HepG2 (cell line): ENCODE measurements around the gene ZNF626. TPM values are rescaled to one million over a fixed set of nuclear protein-coding genes. Genes with fewer than 3 reads are reported as not detected.

Experiments used
- ATAC-seq: fragments of 200-7000 bp; cut with Tn5 transposase; 3 replicates; pipeline ENCODE4 v1.9.1; 2020; ENCODE audit warnings: mild to moderate bottlenecking, moderate library complexity
- BruUV-seq: library from RNA; stranded (reverse); fragments of 400-500 nt; replicated peaks from 2 replicates; lab custom pipeline; 2021; lab: Mats Ljungman, UMichigan
- CTCF ChIA-PET: fragments of 300-600 bp; formaldehyde crosslinking; extraction: SDS; loops from one replicate; lab custom pipeline; 2021; ENCODE audit warnings: low total read pairs, inconsistent platforms, low intra/inter-chr PET ratio; lab: Yijun Ruan, JAX
- POLR2A ChIA-PET: fragments of 350-600 bp; sonication (Branson Sonifier 250); formaldehyde crosslinking; loops from one replicate; lab custom pipeline; 2020; ENCODE audit warnings: antibody characterized with exemption, inconsistent platforms; lab: Yijun Ruan, JAX
- DNase-seq: peaks from one replicate; pipeline ENCODE4 v3.0.0-alpha.2; 2015; ENCODE audit warnings: low spot score
- FAIRE-seq: peaks from 3 replicates; lab custom pipeline; 2011; peaks lifted over from hg19 to GRCh38; lab: Jason Lieb, UNC
- H2AFZ ChIP-seq: one replicate; pipeline ENCODE4 v1.6.1; 2011; ENCODE audit warnings: low read length, inconsistent platforms
- H3K27ac ChIP-seq: fragments of 300-600 bp; 3 replicates; pipeline ENCODE4 v1.8.0; 2011; ENCODE audit warnings: mixed run types, mild to moderate bottlenecking, mixed read lengths, low read length, inconsistent platforms; ENCODE audit not compliant: insufficient read depth; ENCODE audit errors: extremely low read length
- H3K27me3 ChIP-seq, 2 experiments: fragments of 200-600 bp in 1 of 2; 2 replicates in 1 of 2; 3 replicates in 1 of 2; pipeline versions ENCODE4 v1.6.0 to v1.8.0; 2011; ENCODE audit warnings: low read length in 2 of 2, mild to moderate bottlenecking in 2 of 2, moderate library complexity in 2 of 2, inconsistent platforms in 1 of 2; ENCODE audit not compliant: insufficient read depth in 2 of 2, control insufficient read depth in 1 of 2
- H3K36me3 ChIP-seq, 2 experiments: fragments of 200-600 bp in 1 of 2; replicated peaks in 1 of 2; 2 replicates in 1 of 2; 3 replicates in 1 of 2; pipeline versions ENCODE4 v1.5.1 to v1.8.0; 2011; ENCODE audit warnings: low read length in 2 of 2, inconsistent platforms in 1 of 2; ENCODE audit not compliant: insufficient read depth in 2 of 2, control insufficient read depth in 1 of 2
- H3K4me1 ChIP-seq: 2 replicates; pipeline ENCODE4 v1.5.1; 2012; ENCODE audit warnings: low read length, inconsistent platforms; ENCODE audit not compliant: insufficient read depth
- H3K4me2 ChIP-seq: 2 replicates; pipeline ENCODE4 v1.6.0; 2011; ENCODE audit warnings: low read depth, low read length, inconsistent platforms
- H3K4me3 ChIP-seq, 3 experiments: fragments of 200-600 bp in 1 of 3; sonication (generic), shearing (Covaris generic) in 1 of 3; replicated peaks in 1 of 3; 2 replicates each; pipeline ENCODE4 v1.5.1; 2011 to 2016; ENCODE audit warnings: low read length in 3 of 3, inconsistent platforms in 2 of 3, low read depth in 2 of 3, mild to moderate bottlenecking in 2 of 3, control low read depth in 1 of 3, mixed read lengths in 1 of 3; ENCODE audit not compliant: insufficient read depth in 1 of 3
- H3K79me2 ChIP-seq: one replicate; pipeline ENCODE4 v1.6.1; 2011; ENCODE audit warnings: low read length, inconsistent platforms; ENCODE audit not compliant: insufficient read depth
- H3K9ac ChIP-seq: 2 replicates; pipeline ENCODE4 v1.6.0; 2011; ENCODE audit warnings: mild to moderate bottlenecking, low read depth, low read length, inconsistent platforms; ENCODE audit not compliant: insufficient read depth
- H3K9me3 ChIP-seq: 2 replicates; pipeline ENCODE4 v1.5.1; 2012; ENCODE audit warnings: mild to moderate bottlenecking, low read length
- H4K20me1 ChIP-seq: 2 replicates; pipeline ENCODE4 v1.6.0; 2011; ENCODE audit warnings: inconsistent platforms, mild to moderate bottlenecking, low read length, moderate library complexity; ENCODE audit not compliant: insufficient read depth
- ELF3 ChIP-seq: IDR thresholded peaks from 2 replicates; pipeline ENCODE4 v1.6.1; 2016; ENCODE audit warnings: missing genetic modification reagents, missing compliant biosample characterization
- GMEB1 ChIP-seq: sonication (generic); formaldehyde crosslinking; IDR thresholded peaks from 2 replicates; pipeline ENCODE4 v1.5.1; 2020; ENCODE audit warnings: missing genetic modification reagents, mild to moderate bottlenecking, borderline replicate concordance
- JUND ChIP-seq: sonication (generic); formaldehyde crosslinking; IDR thresholded peaks from 2 replicates; pipeline ENCODE4 v1.8.0; 2022; ENCODE audit warnings: mild to moderate bottlenecking, missing genetic modification reagents
- MEF2D ChIP-seq: sonication (generic); formaldehyde crosslinking; IDR thresholded peaks from 2 replicates; pipeline ENCODE4 v1.5.1; 2020; ENCODE audit warnings: mild to moderate bottlenecking, missing genetic modification reagents
- NBN ChIP-seq: fragments of 450-650 bp; conservative IDR thresholded peaks from 2 replicates; pipeline ENCODE4 v1.6.1; 2017
- NR2F1 ChIP-seq, 2 experiments: fragments of 450-650 bp in 1 of 2; formaldehyde crosslinking in 1 of 2; IDR thresholded peaks; 2 replicates each; pipeline versions ENCODE4 v1.5.0 to v1.6.1; 2016 to 2020; ENCODE audit warnings: mild to moderate bottlenecking in 1 of 2, missing compliant biosample characterization in 1 of 2, missing genetic modification reagents in 1 of 2, moderate library complexity in 1 of 2
- TBX2 ChIP-seq: sonication (generic); formaldehyde crosslinking; IDR thresholded peaks from 2 replicates; pipeline ENCODE4 v1.5.0; 2020; ENCODE audit warnings: missing genetic modification reagents, mild to moderate bottlenecking, borderline replicate concordance
- ZFP62 ChIP-seq: sonication (generic); formaldehyde crosslinking; IDR thresholded peaks from 2 replicates; pipeline ENCODE4 v1.4.0; 2020; ENCODE audit warnings: missing genetic modification reagents
- ZNF350 ChIP-seq: sonication (generic); formaldehyde crosslinking; IDR thresholded peaks from 2 replicates; pipeline ENCODE4 v1.4.0; 2020; ENCODE audit warnings: mild to moderate bottlenecking, low read depth, missing genetic modification reagents, borderline replicate concordance
- ZNF674 ChIP-seq: sonication (generic); formaldehyde crosslinking; IDR thresholded peaks from 2 replicates; pipeline ENCODE4 v1.5.0; 2020; ENCODE audit warnings: low read depth, mild to moderate bottlenecking, missing genetic modification reagents
- ZNF724P ChIP-seq: sonication (generic); formaldehyde crosslinking; IDR thresholded peaks from 2 replicates; pipeline ENCODE4 v1.8.0; 2022; ENCODE audit warnings: missing genetic modification reagents, borderline replicate concordance
- ZNF781 ChIP-seq: sonication (generic); formaldehyde crosslinking; IDR thresholded peaks from 2 replicates; pipeline ENCODE4 v1.5.1; 2020; ENCODE audit warnings: borderline replicate concordance, mild to moderate bottlenecking, missing genetic modification reagents; ENCODE audit errors: not compliant biosample characterization
- whole genome bisulfite sequencing: methylation state at CpG from one replicate; pipeline ENCODE4 v1.1.6; 2017; ENCODE audit warnings: low lambda C conversion rate; 5-methylcytosine and 5-hydroxymethylcytosine counted together
- in situ Hi-C: cut with HindIII; loops from 2 replicates; pipeline ENCODE4 v1.10.0; 2017; ENCODE audit warnings: low pct_unique_long_range_greater_than_20kb; ENCODE audit not compliant: extremely low pct_ligation_motif_present
- intact Hi-C: fragments of 100-400 bp; cut with micrococcal nuclease; formaldehyde crosslinking; loops from one replicate; pipeline ENCODE4 v1.10.0; 2022; ENCODE audit not compliant: unreplicated experiment
- polyA plus RNA-seq, 8 experiments: library from polyadenylated mRNA; depleted of rRNA in 3 of 8; stranded (reverse) in 7 of 8; unstranded in 1 of 8; fragments of >200 nt; fragmentation: Illumina TruSeq in 4 of 8; extraction: Trizol in 4 of 8; gene quantifications; 2 replicates each; pipeline versions ENCODE4 v1.2.1 to v1.2.3, GENCODE V29; 2011 to 2016; ENCODE audit warnings: low read depth in 4 of 8, missing spikeins in 1 of 8, mixed read lengths in 1 of 8; ENCODE audit not compliant: insufficient read depth in 1 of 8
- total RNA-seq, 5 experiments: library from RNA; depleted of rRNA; stranded (reverse); fragments of >200 nt; fragmentation: Illumina TruSeq; extraction: Trizol; gene quantifications; 2 replicates each; pipeline ENCODE4 v1.2.3, GENCODE V29; 2016; ENCODE audit warnings: low read depth in 1 of 5
- TF ChIP-seq, protein P1 (sequence below): IDR thresholded peaks from 2 replicates; pipeline ENCODE4 v1.6.1; 2018; ENCODE audit warnings: missing genetic modification reagents, mild to moderate bottlenecking, missing compliant biosample characterization
- TF ChIP-seq, protein P2 (sequence below): sonication (generic); formaldehyde crosslinking; IDR thresholded peaks from 2 replicates; pipeline ENCODE4 v1.5.1; 2020; ENCODE audit warnings: mild to moderate bottlenecking, missing genetic modification reagents, moderate library complexity
- TF ChIP-seq, protein P3 (sequence below): sonication (generic); formaldehyde crosslinking; IDR thresholded peaks from 2 replicates; pipeline ENCODE4 v1.8.0; 2022; ENCODE audit warnings: mild to moderate bottlenecking, missing genetic modification reagents, borderline replicate concordance

ZNF626 gene
- total and polyA plus RNA-seq, 2 of the 13 experiments (the other 11 are each of a cell fraction or from before 2014, with no cell fraction given) = 3.5 to 4.1 TPM

DNA sequence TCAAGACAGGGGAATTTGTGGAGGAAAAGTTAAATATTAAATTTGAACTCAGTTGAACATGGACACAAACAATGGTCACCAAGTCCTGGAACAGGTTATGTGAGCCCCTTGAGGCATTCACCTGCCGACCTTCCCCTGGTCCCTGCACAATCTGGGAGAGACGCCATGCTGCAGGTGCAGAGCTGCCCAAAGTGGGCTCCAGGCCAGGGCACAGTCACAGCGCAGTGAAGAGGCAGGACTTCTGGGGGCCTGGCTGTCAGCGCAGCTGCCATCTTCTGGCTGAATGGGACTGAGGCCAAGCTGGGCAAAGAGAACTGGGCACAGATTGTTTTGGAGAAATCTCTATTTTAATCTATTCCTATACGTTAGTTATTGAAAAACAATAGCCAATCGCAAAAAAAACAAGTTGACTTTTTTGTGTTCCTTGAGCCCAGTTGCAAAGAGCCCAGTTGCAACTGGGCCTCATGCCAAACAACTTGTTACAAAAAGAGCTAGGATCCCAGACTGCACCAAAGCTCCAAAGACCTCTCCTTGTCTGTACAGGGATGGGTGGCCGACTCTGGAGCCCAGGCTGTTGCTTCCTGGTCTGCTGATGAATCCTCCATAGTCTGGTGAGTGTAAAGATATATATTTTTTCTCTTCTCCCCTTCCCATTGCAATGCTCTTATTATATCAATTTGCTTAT lies 1.2 kb upstream of the ZNF626 start:
- CTCF ChIA-PET = no interaction called here
- intact Hi-C loops = no loop called here
- Histone ChIP-seq H3K27me3 (no peaks in the 10 kb centered on the region), H3K36me3 (no peaks in the 10 kb centered on the region), H3K4me3 (peak overlapping the region in 1 of 3 experiments; percentile 18; a peak in 3 of 6 replicates), H3K4me2 (peak overlapping the region; percentile 57), H2AFZ (no peak overlapping the region), H3K9me3 (peaks cover 51% of the 10 kb centered on the region), H3K4me1 (peaks cover 60% of the 10 kb centered on the region), H3K9ac (no peak overlapping the region), H4K20me1 (no peaks in the 10 kb centered on the region), H3K79me2 (peaks cover 27% of the 10 kb centered on the region), H3K27ac (peak overlapping the region; percentile 40)
- DNase-seq = no peak
- ATAC-seq = no peak
- no peak for FAIRE-seq
- POLR2A ChIA-PET = interaction anchor here (1.1 to 1.2 kb wide), 2 partner anchors 113 to 358 kb away, joined by 4 read pairs; partner anchors contain the start of genes ZNF430 and ZNF66
- in situ Hi-C loops = no loop called here
- BruUV-seq = no TSS peak
- 34% methylated on average over 4 of the region's 7 CpGs for WGBS
- TF ChIP-seq ZFP62 (CRISPR knock-in tag) (no peak), ZNF724P (CRISPR knock-in tag) (no peak), JUND (CRISPR knock-in tag) (no peak), ELF3 (CRISPR knock-in tag) (0 out of 2 replicates have a peak, but pooled peaks have one; percentile 5), NBN (no peak), MEF2D (CRISPR knock-in tag) (no peak), GMEB1 (no peak), ZNF674 (CRISPR knock-in tag) (no peak), NR2F1 (CRISPR knock-in tag; IDR thresholded peaks at IDR 0.05) (no peak), ZNF350 (CRISPR knock-in tag) (no peak), TBX2 (CRISPR knock-in tag) (0 out of 2 replicates have a peak, but pooled peaks have one; percentile 20), ZNF781 (CRISPR knock-in tag) (no peak)
- TF ChIP-seq, protein P1, sequence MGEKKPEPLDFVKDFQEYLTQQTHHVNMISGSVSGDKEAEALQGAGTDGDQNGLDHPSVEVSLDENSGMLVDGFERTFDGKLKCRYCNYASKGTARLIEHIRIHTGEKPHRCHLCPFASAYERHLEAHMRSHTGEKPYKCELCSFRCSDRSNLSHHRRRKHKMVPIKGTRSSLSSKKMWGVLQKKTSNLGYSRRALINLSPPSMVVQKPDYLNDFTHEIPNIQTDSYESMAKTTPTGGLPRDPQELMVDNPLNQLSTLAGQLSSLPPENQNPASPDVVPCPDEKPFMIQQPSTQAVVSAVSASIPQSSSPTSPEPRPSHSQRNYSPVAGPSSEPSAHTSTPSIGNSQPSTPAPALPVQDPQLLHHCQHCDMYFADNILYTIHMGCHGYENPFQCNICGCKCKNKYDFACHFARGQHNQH (CRISPR knock-in tag) = no peak
- TF ChIP-seq, protein P2, sequence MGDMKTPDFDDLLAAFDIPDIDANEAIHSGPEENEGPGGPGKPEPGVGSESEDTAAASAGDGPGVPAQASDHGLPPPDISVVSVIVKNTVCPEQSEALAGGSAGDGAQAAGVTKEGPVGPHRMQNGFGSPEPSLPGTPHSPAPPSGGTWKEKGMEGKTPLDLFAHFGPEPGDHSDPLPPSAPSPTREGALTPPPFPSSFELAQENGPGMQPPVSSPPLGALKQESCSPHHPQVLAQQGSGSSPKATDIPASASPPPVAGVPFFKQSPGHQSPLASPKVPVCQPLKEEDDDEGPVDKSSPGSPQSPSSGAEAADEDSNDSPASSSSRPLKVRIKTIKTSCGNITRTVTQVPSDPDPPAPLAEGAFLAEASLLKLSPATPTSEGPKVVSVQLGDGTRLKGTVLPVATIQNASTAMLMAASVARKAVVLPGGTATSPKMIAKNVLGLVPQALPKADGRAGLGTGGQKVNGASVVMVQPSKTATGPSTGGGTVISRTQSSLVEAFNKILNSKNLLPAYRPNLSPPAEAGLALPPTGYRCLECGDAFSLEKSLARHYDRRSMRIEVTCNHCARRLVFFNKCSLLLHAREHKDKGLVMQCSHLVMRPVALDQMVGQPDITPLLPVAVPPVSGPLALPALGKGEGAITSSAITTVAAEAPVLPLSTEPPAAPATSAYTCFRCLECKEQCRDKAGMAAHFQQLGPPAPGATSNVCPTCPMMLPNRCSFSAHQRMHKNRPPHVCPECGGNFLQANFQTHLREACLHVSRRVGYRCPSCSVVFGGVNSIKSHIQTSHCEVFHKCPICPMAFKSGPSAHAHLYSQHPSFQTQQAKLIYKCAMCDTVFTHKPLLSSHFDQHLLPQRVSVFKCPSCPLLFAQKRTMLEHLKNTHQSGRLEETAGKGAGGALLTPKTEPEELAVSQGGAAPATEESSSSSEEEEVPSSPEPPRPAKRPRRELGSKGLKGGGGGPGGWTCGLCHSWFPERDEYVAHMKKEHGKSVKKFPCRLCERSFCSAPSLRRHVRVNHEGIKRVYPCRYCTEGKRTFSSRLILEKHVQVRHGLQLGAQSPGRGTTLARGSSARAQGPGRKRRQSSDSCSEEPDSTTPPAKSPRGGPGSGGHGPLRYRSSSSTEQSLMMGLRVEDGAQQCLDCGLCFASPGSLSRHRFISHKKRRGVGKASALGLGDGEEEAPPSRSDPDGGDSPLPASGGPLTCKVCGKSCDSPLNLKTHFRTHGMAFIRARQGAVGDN (CRISPR knock-in tag) = peak; percentile 61
- TF ChIP-seq, protein P3, sequence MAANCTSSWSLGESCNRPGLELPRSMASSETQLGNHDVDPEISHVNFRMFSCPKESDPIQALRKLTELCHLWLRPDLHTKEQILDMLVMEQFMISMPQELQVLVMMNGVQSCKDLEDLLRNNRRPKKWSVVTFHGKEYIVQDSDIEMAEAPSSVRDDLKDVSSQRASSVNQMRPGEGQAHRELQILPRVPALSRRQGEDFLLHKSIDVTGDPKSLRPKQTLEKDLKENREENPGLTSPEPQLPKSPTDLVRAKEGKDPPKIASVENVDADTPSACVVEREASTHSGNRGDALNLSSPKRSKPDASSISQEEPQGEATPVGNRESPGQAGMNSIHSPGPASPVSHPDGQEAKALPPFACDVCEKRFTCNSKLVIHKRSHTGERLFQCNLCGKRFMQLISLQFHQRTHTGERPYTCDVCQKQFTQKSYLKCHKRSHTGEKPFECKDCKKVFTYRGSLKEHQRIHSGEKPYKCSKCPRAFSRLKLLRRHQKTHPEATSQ (CRISPR knock-in tag) = no peak
